ENCODE data around the gene IRAK2.
"Not testable (repeated sequence)": the region's sequence is repeated elsewhere in the genome, so short reads cannot be mapped to it uniquely, and the experiment has no call there.

IRAK2 gene

DNA sequence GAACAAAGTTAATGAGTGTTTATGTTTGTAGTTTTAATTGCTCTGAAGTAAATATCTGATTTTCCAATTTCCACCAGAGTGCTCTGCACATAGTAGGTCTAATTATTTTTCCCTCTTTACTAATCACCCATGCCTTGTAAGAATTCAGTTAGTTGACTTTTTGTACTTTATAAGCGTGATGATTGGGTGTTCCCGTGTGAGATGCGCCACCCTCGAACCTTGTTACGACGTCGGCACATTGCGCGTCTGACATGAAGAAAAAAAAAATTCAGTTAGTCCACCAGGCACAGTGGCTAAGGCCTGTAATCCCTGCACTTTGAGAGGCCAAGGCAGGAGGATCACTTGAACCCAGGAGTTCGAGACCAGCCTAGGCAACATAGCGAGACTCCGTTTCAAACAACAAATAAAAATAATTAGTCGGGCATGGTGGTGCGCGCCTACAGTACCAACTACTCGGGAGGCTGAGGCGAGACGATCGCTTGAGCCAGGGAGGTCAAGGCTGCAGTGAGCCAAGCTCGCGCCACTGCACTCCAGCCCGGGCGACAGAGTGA is 23.6 kb upstream of the IRAK2 start:
- Histone ChIP-seq H3K27me3 (ENCODE audit: control insufficient read depth in 2 of 2, insufficient read depth in 2 of 2, low read length in 2 of 2) (no peaks in the 10 kb centered on the region), H3K4me3 (ENCODE audit: low read length in 2 of 2) (peak overlapping the region; percentile 82 to 93), H3K9me3 (ENCODE audit: control insufficient read depth in 2 of 2, low read length in 2 of 2) (no peaks in the 10 kb centered on the region), H3K4me1 (ENCODE audit: control insufficient read depth in 2 of 2, insufficient read depth in 2 of 2, low read length in 2 of 2) (peaks cover 8 to 12% of the 10 kb centered on the region in 2 donors), H3K36me3 (ENCODE audit: control insufficient read depth in 2 of 2, insufficient read depth in 2 of 2, low read length in 2 of 2) (peaks cover 0 to 3% of the 10 kb centered on the region in 2 donors), H3K9ac (ENCODE audit: low read depth in 1 of 2, low read length in 2 of 2) (peak overlapping the region in 1 of 2 donors; percentile 86), H3K27ac (ENCODE audit: low read depth in 2 of 2, low read length in 2 of 2) (peak overlapping the region; percentile 83 to 91)

- Histone ChIP-seq H3K36me3 (ENCODE audit: control insufficient read depth in 2 of 2, insufficient read depth in 2 of 2, low read length in 2 of 2) (peaks cover 4 to 10% of the 10 kb centered on the region in 2 donors), H3K4me1 (ENCODE audit: control insufficient read depth in 2 of 2, insufficient read depth in 2 of 2, low read length in 2 of 2) (peaks cover 8 to 12% of the 10 kb centered on the region in 2 donors), H3K27me3 (ENCODE audit: control insufficient read depth in 2 of 2, insufficient read depth in 2 of 2, low read length in 2 of 2) (no peaks in the 10 kb centered on the region), H3K4me3 (ENCODE audit: low read length in 2 of 2) (peak overlapping the region; percentile 82 to 93), H3K9ac (ENCODE audit: low read depth in 1 of 2, low read length in 2 of 2) (peak overlapping the region; percentile 26 to 86), H3K9me3 (ENCODE audit: control insufficient read depth in 2 of 2, low read length in 2 of 2) (no peaks in the 10 kb centered on the region), H3K27ac (ENCODE audit: low read depth in 2 of 2, low read length in 2 of 2) (no peak overlapping the region)
Observed at GRCh38 chr3:10142707-10143560, 21.8 kb upstream of the IRAK2 start.

GRCh38 chr3:10145685-10146084 is 19.0 kb upstream of the IRAK2 start:
- peaks cover 17 to 24% of the 10 kb centered on the region in 2 donors for H3K36me3 ChIP-seq (ENCODE audit: control insufficient read depth in 2 of 2, insufficient read depth in 2 of 2, low read length in 2 of 2)
- H3K4me1 ChIP-seq (ENCODE audit: control insufficient read depth in 2 of 2, insufficient read depth in 2 of 2, low read length in 2 of 2) = peaks cover 8 to 12% of the 10 kb centered on the region in 2 donors
- no peak overlapping the region for H3K27ac ChIP-seq (ENCODE audit: low read depth in 2 of 2, low read length in 2 of 2)
- no peak overlapping the region for H3K9ac ChIP-seq (ENCODE audit: low read depth in 1 of 2, low read length in 2 of 2)
- H3K27me3 ChIP-seq (ENCODE audit: control insufficient read depth in 2 of 2, insufficient read depth in 2 of 2, low read length in 2 of 2) = no peaks in the 10 kb centered on the region
- no peaks in the 10 kb centered on the region for H3K9me3 ChIP-seq (ENCODE audit: control insufficient read depth in 2 of 2, low read length in 2 of 2)
- H3K4me3 ChIP-seq (ENCODE audit: low read length in 2 of 2) = no peak overlapping the region

DNA sequence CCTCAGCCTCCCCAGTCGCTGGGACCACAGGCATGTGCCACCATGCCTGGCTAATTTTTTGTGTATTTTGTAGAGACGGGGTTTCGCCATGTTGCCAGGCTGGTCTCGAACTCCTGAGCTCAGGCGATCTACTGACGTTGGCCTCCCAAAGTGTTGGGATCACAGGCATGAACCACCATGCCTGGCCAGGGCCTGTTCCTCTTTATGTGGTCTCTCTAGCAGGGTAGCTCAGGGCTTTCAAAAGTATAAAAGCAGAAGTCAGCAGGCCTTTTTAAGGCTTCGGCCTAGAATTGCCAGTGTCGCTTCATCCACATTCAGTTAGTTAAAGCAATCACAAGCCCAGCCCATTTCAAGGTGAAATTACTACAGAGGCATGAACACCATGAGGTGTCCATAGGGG is 15.5 kb upstream of the IRAK2 start:
- no peak overlapping the region for H3K9ac ChIP-seq (ENCODE audit: low read depth in 1 of 2, low read length in 2 of 2)
- H3K27ac ChIP-seq (ENCODE audit: low read depth in 2 of 2, low read length in 2 of 2) = no peak overlapping the region
- H3K9me3 ChIP-seq (ENCODE audit: control insufficient read depth in 2 of 2, low read length in 2 of 2) = no peaks in the 10 kb centered on the region
- H3K27me3 ChIP-seq (ENCODE audit: control insufficient read depth in 2 of 2, insufficient read depth in 2 of 2, low read length in 2 of 2) = no peaks in the 10 kb centered on the region
- H3K4me3 ChIP-seq (ENCODE audit: low read length in 2 of 2) = no peak overlapping the region
- peaks cover 0 to 2% of the 10 kb centered on the region in 2 donors for H3K4me1 ChIP-seq (ENCODE audit: control insufficient read depth in 2 of 2, insufficient read depth in 2 of 2, low read length in 2 of 2)
- peaks cover 24 to 25% of the 10 kb centered on the region in 2 donors for H3K36me3 ChIP-seq (ENCODE audit: control insufficient read depth in 2 of 2, insufficient read depth in 2 of 2, low read length in 2 of 2)

- H3K27ac ChIP-seq (ENCODE audit: low read depth in 2 of 2, low read length in 2 of 2) = no peak overlapping the region
- no peaks in the 10 kb centered on the region for H3K27me3 ChIP-seq (ENCODE audit: control insufficient read depth in 2 of 2, insufficient read depth in 2 of 2, low read length in 2 of 2)
- H3K36me3 ChIP-seq (ENCODE audit: control insufficient read depth in 2 of 2, insufficient read depth in 2 of 2, low read length in 2 of 2) = peaks cover 26 to 28% of the 10 kb centered on the region in 2 donors
- no peak overlapping the region for H3K4me3 ChIP-seq (ENCODE audit: low read length in 2 of 2)
- no peaks in the 10 kb centered on the region for H3K9me3 ChIP-seq (ENCODE audit: control insufficient read depth in 2 of 2, low read length in 2 of 2)
- H3K4me1 ChIP-seq (ENCODE audit: control insufficient read depth in 2 of 2, insufficient read depth in 2 of 2, low read length in 2 of 2) = no peaks in the 10 kb centered on the region
- no peak overlapping the region for H3K9ac ChIP-seq (ENCODE audit: low read depth in 1 of 2, low read length in 2 of 2)
Observed at GRCh38 chr3:10150987-10151386, 13.7 kb upstream of the IRAK2 start.

- no peaks in the 10 kb centered on the region for H3K4me1 ChIP-seq (ENCODE audit: control insufficient read depth in 2 of 2, insufficient read depth in 2 of 2, low read length in 2 of 2)
- H3K36me3 ChIP-seq (ENCODE audit: control insufficient read depth in 2 of 2, insufficient read depth in 2 of 2, low read length in 2 of 2) = peaks cover 17 to 20% of the 10 kb centered on the region in 2 donors
- no peak overlapping the region for H3K27ac ChIP-seq (ENCODE audit: low read depth in 2 of 2, low read length in 2 of 2)
- no peak overlapping the region for H3K9ac ChIP-seq (ENCODE audit: low read depth in 1 of 2, low read length in 2 of 2)
- no peaks in the 10 kb centered on the region for H3K27me3 ChIP-seq (ENCODE audit: control insufficient read depth in 2 of 2, insufficient read depth in 2 of 2, low read length in 2 of 2)
- H3K9me3 ChIP-seq (ENCODE audit: control insufficient read depth in 2 of 2, low read length in 2 of 2) = no peaks in the 10 kb centered on the region
- no peak overlapping the region for H3K4me3 ChIP-seq (ENCODE audit: low read length in 2 of 2)
Observed at GRCh38 chr3:10154335-10155122, 10.2 kb upstream of the IRAK2 start.

GRCh38 chr3:10155123-10155472 is 9.6 kb upstream of the IRAK2 start:
- no peak overlapping the region for H3K27ac ChIP-seq (ENCODE audit: low read depth in 2 of 2, low read length in 2 of 2)
- peaks cover 11 to 14% of the 10 kb centered on the region in 2 donors for H3K36me3 ChIP-seq (ENCODE audit: control insufficient read depth in 2 of 2, insufficient read depth in 2 of 2, low read length in 2 of 2)
- H3K9ac ChIP-seq (ENCODE audit: low read depth in 1 of 2, low read length in 2 of 2) = no peak overlapping the region
- H3K4me3 ChIP-seq (ENCODE audit: low read length in 2 of 2) = no peak overlapping the region
- no peaks in the 10 kb centered on the region for H3K9me3 ChIP-seq (ENCODE audit: control insufficient read depth in 2 of 2, low read length in 2 of 2)
- no peaks in the 10 kb centered on the region for H3K27me3 ChIP-seq (ENCODE audit: control insufficient read depth in 2 of 2, insufficient read depth in 2 of 2, low read length in 2 of 2)
- no peaks in the 10 kb centered on the region for H3K4me1 ChIP-seq (ENCODE audit: control insufficient read depth in 2 of 2, insufficient read depth in 2 of 2, low read length in 2 of 2)

GRCh38 chr3:10155658-10156057 is 9.1 kb upstream of the IRAK2 start:
- no peaks in the 10 kb centered on the region for H3K4me1 ChIP-seq (ENCODE audit: control insufficient read depth in 2 of 2, insufficient read depth in 2 of 2, low read length in 2 of 2)
- H3K27me3 ChIP-seq (ENCODE audit: control insufficient read depth in 2 of 2, insufficient read depth in 2 of 2, low read length in 2 of 2) = no peaks in the 10 kb centered on the region
- no peak overlapping the region for H3K9ac ChIP-seq (ENCODE audit: low read depth in 1 of 2, low read length in 2 of 2)
- peaks cover 6 to 10% of the 10 kb centered on the region in 2 donors for H3K36me3 ChIP-seq (ENCODE audit: control insufficient read depth in 2 of 2, insufficient read depth in 2 of 2, low read length in 2 of 2)
- H3K9me3 ChIP-seq (ENCODE audit: control insufficient read depth in 2 of 2, low read length in 2 of 2) = no peaks in the 10 kb centered on the region
- no peak overlapping the region for H3K4me3 ChIP-seq (ENCODE audit: low read length in 2 of 2)
- no peak overlapping the region for H3K27ac ChIP-seq (ENCODE audit: low read depth in 2 of 2, low read length in 2 of 2)

DNA sequence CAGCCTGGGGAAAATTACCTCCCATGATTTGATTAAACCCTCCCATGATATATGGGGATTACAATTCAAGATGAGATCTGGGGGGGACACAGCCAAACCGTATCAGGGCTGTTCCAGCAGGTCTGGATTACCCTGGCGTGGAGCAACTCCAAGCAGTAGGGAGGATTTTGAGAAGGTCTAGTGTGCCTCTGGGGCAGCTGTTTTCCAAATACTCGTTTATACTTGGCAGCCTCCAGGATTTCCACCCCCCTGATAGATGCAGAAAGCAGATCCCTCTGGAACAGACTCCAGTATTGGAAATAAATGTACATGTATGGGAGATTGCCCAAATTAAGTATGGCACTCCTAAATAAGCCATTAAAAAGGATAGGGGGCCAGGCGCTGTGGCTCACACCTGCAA is 7.7 kb upstream of the IRAK2 start:
- no peaks in the 10 kb centered on the region for H3K4me1 ChIP-seq (ENCODE audit: control insufficient read depth in 2 of 2, insufficient read depth in 2 of 2, low read length in 2 of 2)
- peaks cover 2 to 3% of the 10 kb centered on the region in 2 donors for H3K36me3 ChIP-seq (ENCODE audit: control insufficient read depth in 2 of 2, insufficient read depth in 2 of 2, low read length in 2 of 2)
- no peak overlapping the region for H3K9ac ChIP-seq (ENCODE audit: low read depth in 1 of 2, low read length in 2 of 2)
- H3K27ac ChIP-seq (ENCODE audit: low read depth in 2 of 2, low read length in 2 of 2) = no peak overlapping the region
- H3K27me3 ChIP-seq (ENCODE audit: control insufficient read depth in 2 of 2, insufficient read depth in 2 of 2, low read length in 2 of 2) = no peaks in the 10 kb centered on the region
- H3K4me3 ChIP-seq (ENCODE audit: low read length in 2 of 2) = no peak overlapping the region
- no peaks in the 10 kb centered on the region for H3K9me3 ChIP-seq (ENCODE audit: control insufficient read depth in 2 of 2, low read length in 2 of 2)

DNA sequence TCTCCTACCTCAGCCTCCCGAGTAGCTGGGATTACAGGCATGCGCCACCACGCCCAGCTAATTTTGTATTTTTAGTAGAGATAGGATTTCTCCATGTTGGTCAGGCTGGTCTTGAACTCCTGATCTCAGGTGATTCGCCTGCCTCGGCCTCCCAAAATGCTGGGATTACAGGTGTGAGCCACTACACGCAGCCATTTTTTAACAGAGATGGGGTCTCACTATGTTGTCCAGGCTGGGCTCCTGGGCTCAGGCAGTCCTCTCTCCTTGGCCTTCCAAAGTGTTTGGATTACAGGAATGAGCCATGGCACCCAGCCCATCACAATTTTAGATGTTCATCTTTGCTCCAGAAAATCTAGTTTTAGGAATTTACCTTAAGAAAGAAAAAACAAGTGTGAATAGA is 6.2 kb upstream of the IRAK2 start:
- H3K27me3 ChIP-seq (ENCODE audit: control insufficient read depth in 2 of 2, insufficient read depth in 2 of 2, low read length in 2 of 2); H3K9ac ChIP-seq (ENCODE audit: low read depth in 1 of 2, low read length in 2 of 2); H3K4me3 ChIP-seq (ENCODE audit: low read length in 2 of 2); H3K27ac ChIP-seq (ENCODE audit: low read depth in 2 of 2, low read length in 2 of 2); H3K9me3 ChIP-seq (ENCODE audit: control insufficient read depth in 2 of 2, low read length in 2 of 2); H3K36me3 ChIP-seq (ENCODE audit: control insufficient read depth in 2 of 2, insufficient read depth in 2 of 2, low read length in 2 of 2); H3K4me1 ChIP-seq (ENCODE audit: control insufficient read depth in 2 of 2, insufficient read depth in 2 of 2, low read length in 2 of 2): not testable (repeated sequence)
